ENCODE results near the gene TTC7B. TPM values are rescaled to one million over a fixed set of nuclear protein-coding genes. Genes with fewer than 3 reads are reported as not detected.

TTC7B gene
- total RNA-seq, 1 experiment from 2014 or later: under 0.01 TPM

DNA sequence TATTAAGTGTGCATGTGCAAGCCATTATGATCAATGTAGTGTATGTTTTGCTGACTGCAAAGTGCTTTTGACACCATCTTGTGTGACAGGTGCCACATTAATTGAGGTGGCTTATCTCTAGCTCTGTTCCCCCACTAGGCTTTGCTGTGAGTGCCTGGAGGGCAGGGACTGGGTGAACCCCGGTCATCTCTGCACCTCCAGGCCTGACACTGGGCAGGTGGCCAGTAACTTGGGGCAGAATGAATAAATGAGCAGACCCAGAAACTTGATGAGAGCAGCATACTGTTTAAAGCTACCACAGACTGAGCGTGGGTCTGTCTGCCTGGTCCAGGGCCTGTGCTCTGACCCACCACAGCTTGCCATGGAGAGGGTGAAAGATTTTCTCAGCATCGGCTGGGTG, 267.8 kb downstream of the TTC7B start:
- Histone ChIP-seq H3K79me2 (ENCODE audit: low read length) (no peaks in the 10 kb centered on the region), H3K4me3 (ENCODE audit: low read length) (no peak overlapping the region), H3K9me2 (replicated peaks; ENCODE audit: insufficient read depth, low read length) (no peaks in the 10 kb centered on the region), H3K27ac (ENCODE audit: low read length) (no peak overlapping the region), H3K4me1 (ENCODE audit: low read length) (no peaks in the 10 kb centered on the region), H4K20me1 (ENCODE audit: insufficient read depth, low read depth, low read length) (no peaks in the 10 kb centered on the region; the same call in 1 of the 2 replicates), H3K9me3 (ENCODE audit: low read length) (no peaks in the 10 kb centered on the region), H2AFZ (ENCODE audit: low read length) (no peak overlapping the region), H3K27me3 (ENCODE audit: low read length) (no peaks in the 10 kb centered on the region), H3K36me3 (ENCODE audit: insufficient read depth, low read length) (no peaks in the 10 kb centered on the region), H3K9ac (ENCODE audit: low read length) (no peak overlapping the region), H3K4me2 (ENCODE audit: low read depth, low read length, poor library complexity, severe bottlenecking) (no peak overlapping the region)
- DNase-seq: no peak

DNA sequence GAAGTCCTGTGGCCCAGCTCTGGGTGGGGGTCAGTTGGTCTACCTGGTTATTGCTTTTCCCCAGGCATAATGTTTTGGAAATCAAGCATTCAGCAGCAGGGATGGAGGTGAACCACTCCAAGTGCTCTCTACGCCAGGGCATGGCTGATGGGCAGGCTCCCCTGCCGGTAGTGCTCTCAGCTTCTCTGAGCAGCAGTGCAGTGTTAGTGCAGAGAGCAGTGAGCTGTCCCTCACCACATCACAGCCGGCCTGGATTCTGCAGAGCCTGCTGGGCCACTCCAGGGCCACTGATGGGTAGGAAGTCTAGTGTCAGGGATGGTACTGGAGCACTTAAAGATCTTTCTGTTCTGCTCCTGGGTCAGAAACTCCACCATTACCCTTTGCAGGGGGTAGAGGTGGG, 268.3 kb downstream of the TTC7B start:
- Histone ChIP-seq H3K4me3 (ENCODE audit: low read length) (no peak overlapping the region), H3K27me3 (ENCODE audit: low read length) (no peaks in the 10 kb centered on the region), H4K20me1 (ENCODE audit: insufficient read depth, low read depth, low read length) (no peaks in the 10 kb centered on the region; the same call in 1 of the 2 replicates), H2AFZ (ENCODE audit: low read length) (no peak overlapping the region), H3K9me3 (ENCODE audit: low read length) (no peaks in the 10 kb centered on the region), H3K36me3 (ENCODE audit: insufficient read depth, low read length) (no peaks in the 10 kb centered on the region), H3K79me2 (ENCODE audit: low read length) (no peaks in the 10 kb centered on the region), H3K4me1 (ENCODE audit: low read length) (no peaks in the 10 kb centered on the region), H3K4me2 (ENCODE audit: low read depth, low read length, poor library complexity, severe bottlenecking) (no peak overlapping the region), H3K9ac (ENCODE audit: low read length) (no peak overlapping the region), H3K9me2 (replicated peaks; ENCODE audit: insufficient read depth, low read length) (no peaks in the 10 kb centered on the region), H3K27ac (ENCODE audit: low read length) (no peak overlapping the region)
- no peak for DNase-seq

DNA sequence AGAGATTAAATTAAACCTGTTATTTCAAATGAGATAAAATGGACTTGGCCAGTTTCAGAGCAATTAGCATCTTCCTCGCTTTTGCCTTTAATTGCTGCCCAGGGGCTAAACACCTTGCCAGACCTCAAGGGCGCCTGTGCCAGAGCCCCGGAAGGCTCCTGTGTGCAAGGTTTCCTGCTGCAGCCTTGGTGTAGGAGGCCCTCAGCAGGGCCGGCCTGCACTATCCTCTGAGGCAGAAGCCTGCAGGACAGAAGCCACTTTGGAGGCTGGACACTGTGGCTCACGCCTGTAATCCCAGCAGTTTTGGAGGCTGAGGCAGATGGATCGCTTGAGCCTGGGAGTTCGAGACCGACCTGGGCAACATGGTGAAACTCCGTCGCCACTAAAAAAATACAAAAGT, 269.0 kb downstream of the TTC7B start:
- Histone ChIP-seq H4K20me1 (ENCODE audit: insufficient read depth, low read depth, low read length) (no peaks in the 10 kb centered on the region; the same call in 1 of the 2 replicates), H3K4me2 (ENCODE audit: low read depth, low read length, poor library complexity, severe bottlenecking) (no peak overlapping the region), H3K9me3 (ENCODE audit: low read length) (no peaks in the 10 kb centered on the region), H3K36me3 (ENCODE audit: insufficient read depth, low read length) (no peaks in the 10 kb centered on the region), H2AFZ (ENCODE audit: low read length) (no peak overlapping the region), H3K27me3 (ENCODE audit: low read length) (no peaks in the 10 kb centered on the region), H3K4me1 (ENCODE audit: low read length) (no peaks in the 10 kb centered on the region), H3K4me3 (ENCODE audit: low read length) (no peak overlapping the region), H3K79me2 (ENCODE audit: low read length) (no peaks in the 10 kb centered on the region), H3K9ac (ENCODE audit: low read length) (no peak overlapping the region), H3K27ac (ENCODE audit: low read length) (no peak overlapping the region), H3K9me2 (replicated peaks; ENCODE audit: insufficient read depth, low read length) (no peaks in the 10 kb centered on the region)
- DNase-seq: no peak

DNA sequence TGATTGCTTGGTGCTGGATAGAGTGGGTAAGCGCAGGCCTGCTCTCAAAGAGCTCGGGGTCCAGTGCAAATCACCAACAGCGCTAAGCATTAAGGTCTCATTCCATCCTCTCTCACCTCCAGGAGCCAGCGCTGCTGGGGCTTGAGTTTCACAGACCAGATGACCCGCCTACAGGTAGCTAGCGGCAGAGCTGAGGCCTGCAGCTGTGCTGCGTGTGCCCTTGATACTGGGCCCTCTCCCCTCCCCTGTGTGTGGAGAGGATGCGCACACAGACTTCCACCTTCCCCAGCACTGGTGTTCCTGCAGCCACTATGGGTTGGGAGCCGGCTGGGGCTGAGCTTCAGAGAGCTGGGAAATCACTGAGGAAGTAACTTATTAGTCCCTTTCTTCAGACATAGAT, 269.5 kb downstream of the TTC7B start:
- Histone ChIP-seq H4K20me1 (ENCODE audit: insufficient read depth, low read depth, low read length) (no peaks in the 10 kb centered on the region; the same call in 1 of the 2 replicates), H3K4me1 (ENCODE audit: low read length) (no peaks in the 10 kb centered on the region), H3K36me3 (ENCODE audit: insufficient read depth, low read length) (no peaks in the 10 kb centered on the region), H2AFZ (ENCODE audit: low read length) (no peak overlapping the region), H3K9me3 (ENCODE audit: low read length) (no peaks in the 10 kb centered on the region), H3K4me3 (ENCODE audit: low read length) (no peak overlapping the region), H3K9me2 (replicated peaks; ENCODE audit: insufficient read depth, low read length) (no peaks in the 10 kb centered on the region), H3K27me3 (ENCODE audit: low read length) (no peaks in the 10 kb centered on the region), H3K27ac (ENCODE audit: low read length) (no peak overlapping the region), H3K9ac (ENCODE audit: low read length) (no peak overlapping the region), H3K4me2 (ENCODE audit: low read depth, low read length, poor library complexity, severe bottlenecking) (no peak overlapping the region), H3K79me2 (ENCODE audit: low read length) (no peaks in the 10 kb centered on the region)
- no peak for DNase-seq

DNA sequence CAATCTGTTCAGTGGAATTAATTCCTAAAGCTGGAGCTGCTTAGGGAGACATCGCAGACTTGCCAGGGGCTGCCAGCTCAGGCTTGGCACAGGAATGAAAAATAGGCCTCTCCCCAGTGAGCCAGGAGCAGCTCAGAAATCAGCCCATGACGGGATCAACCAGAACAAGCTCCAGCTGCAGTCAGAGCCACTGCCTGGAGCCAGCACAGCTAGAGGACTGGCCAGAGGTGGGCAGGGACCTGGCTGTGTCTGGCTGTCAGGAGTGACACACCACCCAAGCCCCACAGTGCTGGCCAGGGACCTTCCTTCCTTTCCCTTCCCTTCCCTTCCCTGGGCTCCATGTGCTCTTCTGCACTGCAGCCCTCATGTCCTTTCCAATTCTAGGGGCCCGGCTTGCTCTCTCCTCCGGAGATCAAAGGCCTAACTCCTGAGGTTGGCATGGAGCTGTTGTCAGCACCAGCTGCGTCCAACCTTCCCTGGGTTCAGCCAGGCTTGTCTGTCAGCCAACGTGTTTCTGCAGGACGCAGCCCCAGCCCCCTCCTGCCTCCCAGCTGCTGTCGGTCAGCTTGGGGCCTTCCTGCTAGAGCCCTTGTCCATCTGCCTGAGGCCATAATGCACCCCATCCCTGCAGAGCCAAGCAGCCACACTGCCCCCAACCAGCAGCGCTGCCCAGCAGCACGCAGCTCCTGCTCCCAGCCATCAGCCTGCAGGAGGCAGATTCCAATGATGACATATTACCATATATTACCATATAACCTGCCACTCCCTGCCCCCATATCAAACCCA, 270.1 kb downstream of the TTC7B start:
- H3K9ac ChIP-seq (ENCODE audit: low read length): no peak overlapping the region
- no peak for DNase-seq
- H3K27ac ChIP-seq (ENCODE audit: low read length): no peak overlapping the region
- no peaks in the 10 kb centered on the region for H3K9me3 ChIP-seq (ENCODE audit: low read length)
- H3K79me2 ChIP-seq (ENCODE audit: low read length): no peaks in the 10 kb centered on the region
- H4K20me1 ChIP-seq (ENCODE audit: insufficient read depth, low read depth, low read length): no peaks in the 10 kb centered on the region; the same call in 1 of the 2 replicates
- H3K27me3 ChIP-seq (ENCODE audit: low read length): no peaks in the 10 kb centered on the region
- H3K36me3 ChIP-seq (ENCODE audit: insufficient read depth, low read length): no peaks in the 10 kb centered on the region
- no peak overlapping the region for H3K4me3 ChIP-seq (ENCODE audit: low read length)
- H3K4me1 ChIP-seq (ENCODE audit: low read length): no peaks in the 10 kb centered on the region
- no peaks in the 10 kb centered on the region for H3K9me2 ChIP-seq (replicated peaks; ENCODE audit: insufficient read depth, low read length)
- H3K4me2 ChIP-seq (ENCODE audit: low read depth, low read length, poor library complexity, severe bottlenecking): no peak overlapping the region
- no peak overlapping the region for H2AFZ ChIP-seq (ENCODE audit: low read length)

DNA sequence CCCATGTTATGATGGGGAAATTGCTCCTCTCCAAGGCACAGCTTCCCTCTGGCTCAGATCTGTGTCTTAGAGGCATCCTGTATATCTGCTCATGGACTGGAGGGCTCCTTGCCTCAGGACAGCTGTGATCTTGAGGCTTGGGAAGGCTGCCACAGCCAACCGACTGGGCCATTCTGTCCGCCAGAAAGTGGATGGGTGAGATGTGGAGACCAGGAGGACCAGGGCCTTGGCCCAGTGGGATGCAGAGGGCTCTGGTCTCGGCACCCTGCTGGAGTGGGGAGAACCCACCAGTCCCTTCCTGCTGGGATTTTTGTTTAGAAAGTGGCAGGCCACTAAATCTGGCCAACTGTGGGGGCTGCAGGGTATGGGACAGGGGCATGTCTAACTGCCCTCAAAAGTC, 270.8 kb downstream of the TTC7B start:
- Histone ChIP-seq H3K27ac (ENCODE audit: low read length) (no peak overlapping the region), H3K4me2 (ENCODE audit: low read depth, low read length, poor library complexity, severe bottlenecking) (no peak overlapping the region), H3K79me2 (ENCODE audit: low read length) (no peaks in the 10 kb centered on the region), H3K36me3 (ENCODE audit: insufficient read depth, low read length) (no peaks in the 10 kb centered on the region), H2AFZ (ENCODE audit: low read length) (no peak overlapping the region), H3K9me3 (ENCODE audit: low read length) (no peaks in the 10 kb centered on the region), H3K27me3 (ENCODE audit: low read length) (no peaks in the 10 kb centered on the region), H3K9me2 (replicated peaks; ENCODE audit: insufficient read depth, low read length) (no peaks in the 10 kb centered on the region), H4K20me1 (ENCODE audit: insufficient read depth, low read depth, low read length) (no peaks in the 10 kb centered on the region; the same call in 1 of the 2 replicates), H3K9ac (ENCODE audit: low read length) (no peak overlapping the region), H3K4me3 (ENCODE audit: low read length) (no peak overlapping the region), H3K4me1 (ENCODE audit: low read length) (no peaks in the 10 kb centered on the region)
- DNase-seq: no peak

DNA sequence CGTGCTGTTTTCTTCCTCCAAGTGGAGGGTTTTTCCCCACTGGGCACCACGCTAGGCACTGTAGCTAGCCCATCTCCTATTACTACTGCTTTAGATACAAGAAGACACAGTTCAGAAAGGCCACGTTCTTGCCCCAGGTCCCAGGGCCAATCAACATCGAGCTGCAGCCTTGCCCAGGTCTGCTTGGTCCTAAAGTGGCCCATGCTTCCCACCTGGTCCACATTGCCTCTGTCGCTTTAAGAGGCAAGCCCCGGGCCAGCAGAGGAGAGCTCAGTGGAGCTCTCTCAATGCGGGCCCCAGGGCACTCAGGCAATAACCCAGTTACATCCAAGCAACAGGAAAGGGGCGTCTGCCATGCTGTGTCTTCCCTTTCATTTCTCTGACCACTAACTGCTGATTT, 271.3 kb downstream of the TTC7B start:
- Histone ChIP-seq H3K4me1 (ENCODE audit: low read length) (no peaks in the 10 kb centered on the region), H3K4me3 (ENCODE audit: low read length) (no peak overlapping the region), H3K9me3 (ENCODE audit: low read length) (no peaks in the 10 kb centered on the region), H2AFZ (ENCODE audit: low read length) (no peak overlapping the region), H3K79me2 (ENCODE audit: low read length) (no peaks in the 10 kb centered on the region), H3K9me2 (replicated peaks; ENCODE audit: insufficient read depth, low read length) (no peaks in the 10 kb centered on the region), H3K27me3 (ENCODE audit: low read length) (no peaks in the 10 kb centered on the region), H3K27ac (ENCODE audit: low read length) (no peak overlapping the region), H4K20me1 (ENCODE audit: insufficient read depth, low read depth, low read length) (no peaks in the 10 kb centered on the region), H3K9ac (ENCODE audit: low read length) (no peak overlapping the region), H3K4me2 (ENCODE audit: low read depth, low read length, poor library complexity, severe bottlenecking) (no peak overlapping the region), H3K36me3 (ENCODE audit: insufficient read depth, low read length) (no peaks in the 10 kb centered on the region)
- no peak for DNase-seq

DNA sequence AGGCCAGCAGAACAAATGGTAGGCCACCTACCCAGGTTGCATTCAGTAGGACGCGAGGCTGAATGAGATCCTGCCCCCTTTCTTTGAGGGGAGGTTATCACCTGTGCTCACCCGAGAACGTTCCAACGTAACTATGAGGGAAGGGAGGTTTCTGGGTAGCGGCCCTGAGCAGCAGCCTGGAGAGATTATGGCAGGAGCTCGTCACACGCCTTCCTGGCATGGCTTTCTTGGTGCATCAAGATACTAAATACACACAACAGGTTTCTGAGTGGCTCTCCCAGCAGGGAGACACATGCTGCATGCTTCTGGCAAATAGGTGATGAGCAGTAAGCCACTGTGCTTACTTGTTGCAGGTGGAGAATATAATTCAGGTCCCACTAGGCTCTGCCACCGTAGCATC, 271.7 kb downstream of the TTC7B start:
- no peaks in the 10 kb centered on the region for H4K20me1 ChIP-seq (ENCODE audit: insufficient read depth, low read depth, low read length)
- H3K4me1 ChIP-seq (ENCODE audit: low read length): no peaks in the 10 kb centered on the region
- no peak overlapping the region for H2AFZ ChIP-seq (ENCODE audit: low read length)
- H3K9me3 ChIP-seq (ENCODE audit: low read length): no peaks in the 10 kb centered on the region
- no peak for DNase-seq
- H3K79me2 ChIP-seq (ENCODE audit: low read length): no peaks in the 10 kb centered on the region
- no peaks in the 10 kb centered on the region for H3K27me3 ChIP-seq (ENCODE audit: low read length)
- H3K36me3 ChIP-seq (ENCODE audit: insufficient read depth, low read length): no peaks in the 10 kb centered on the region
- no peaks in the 10 kb centered on the region for H3K9me2 ChIP-seq (replicated peaks; ENCODE audit: insufficient read depth, low read length)
- no peak overlapping the region for H3K9ac ChIP-seq (ENCODE audit: low read length)
- no peak overlapping the region for H3K4me2 ChIP-seq (ENCODE audit: low read depth, low read length, poor library complexity, severe bottlenecking)
- no peak overlapping the region for H3K27ac ChIP-seq (ENCODE audit: low read length)
- no peak overlapping the region for H3K4me3 ChIP-seq (ENCODE audit: low read length)
